Parathyroid adenoma (tissue), 2 donors: ENCODE results near the gene TMEM258.

ENCODE experiments used
- H2AFZ ChIP-seq: fragments of 300-600 bp; sonication (generic); one replicate; pipeline ENCODE4 v1.7.0; 2017; ENCODE audit warnings: antibody characterized with exemption, mild to moderate bottlenecking
- H3K27ac ChIP-seq: fragments of 300-600 bp; sonication (generic); one replicate; pipeline ENCODE4 v1.7.0; 2017
- H3K27me3 ChIP-seq: fragments of 300-600 bp; sonication (generic); one replicate; pipeline ENCODE4 v1.7.0; 2017; ENCODE audit warnings: low read length; ENCODE audit not compliant: control insufficient read depth, insufficient read depth
- H3K36me3 ChIP-seq: fragments of 300-600 bp; sonication (generic); one replicate; pipeline ENCODE4 v1.7.0; 2017; ENCODE audit warnings: low read length; ENCODE audit not compliant: control insufficient read depth, insufficient read depth
- H3K4me1 ChIP-seq: fragments of 300-600 bp; sonication (generic); one replicate; pipeline ENCODE4 v1.7.0; 2017; ENCODE audit warnings: control low read depth
- H3K4me2 ChIP-seq: fragments of 300-600 bp; sonication (generic); one replicate; pipeline ENCODE4 v1.7.0; 2017; ENCODE audit warnings: low read length
- H3K4me3 ChIP-seq: fragments of 300-600 bp; sonication (generic); one replicate; pipeline ENCODE4 v1.7.0; 2017; ENCODE audit warnings: low read depth, low read length
- H3K79me2 ChIP-seq: fragments of 300-600 bp; sonication (generic); one replicate; pipeline ENCODE4 v1.7.0; 2017; ENCODE audit warnings: control low read depth
- H3K9ac ChIP-seq: fragments of 300-600 bp; sonication (generic); one replicate; pipeline ENCODE4 v1.7.0; 2017; ENCODE audit warnings: mild to moderate bottlenecking
- H3K9me3 ChIP-seq: fragments of 300-600 bp; sonication (generic); one replicate; pipeline ENCODE4 v1.7.0; 2017; ENCODE audit warnings: low read length; ENCODE audit not compliant: control insufficient read depth
- TF ChIP-seq, protein P1 (sequence below): fragments of 300-600 bp; sonication (generic); IDR thresholded peaks from one replicate; pipeline ENCODE4 v1.7.0; 2017; ENCODE audit warnings: antibody characterized with exemption, mild to moderate bottlenecking
- donor health status: primary hyperparathyroidism.

Gene TMEM258

DNA sequence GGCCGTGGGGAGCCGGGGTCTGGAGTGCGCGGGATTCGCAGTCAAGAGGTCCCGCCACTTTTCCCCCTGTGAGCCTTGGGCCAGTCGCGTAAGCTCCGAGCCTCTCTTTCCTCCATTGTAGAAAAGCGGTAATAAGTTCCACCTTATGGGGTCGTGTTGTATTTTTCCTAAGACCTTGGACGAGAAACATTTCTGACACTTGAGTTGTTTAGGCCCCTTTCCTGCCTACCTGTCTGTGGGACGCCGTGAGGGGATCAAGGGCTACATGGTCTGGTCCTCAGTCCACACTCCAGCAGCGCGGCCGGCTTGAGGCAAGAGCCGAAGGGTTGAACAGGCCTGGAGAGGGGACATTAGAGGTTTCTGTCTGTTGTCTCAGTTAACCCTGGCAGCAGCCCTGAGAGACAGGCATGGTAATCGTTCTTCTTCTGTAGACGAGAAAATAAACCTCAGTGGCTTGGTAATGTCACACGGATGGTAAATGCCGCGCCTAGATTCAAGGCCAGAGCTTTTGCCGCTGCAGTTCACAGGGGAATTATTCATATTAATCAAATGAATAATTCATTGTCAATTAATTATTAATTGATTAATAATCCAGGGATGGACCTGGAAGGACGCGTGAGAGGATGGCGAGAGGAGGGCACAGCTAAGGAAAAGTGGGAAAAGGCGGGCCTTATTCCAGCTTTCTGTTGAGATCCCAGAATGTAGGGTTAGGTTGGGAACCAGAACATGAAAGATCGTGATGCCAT, 857 bp upstream of the TMEM258 start:
- Histone ChIP-seq H3K9me3 (no peaks in the 10 kb centered on the region), H3K27me3 (no peaks in the 10 kb centered on the region), H2AFZ (peak overlapping the region; percentile 93), H3K27ac (no peak overlapping the region), H3K4me1 (peaks cover 2% of the 10 kb centered on the region), H3K79me2 (peaks cover 3% of the 10 kb centered on the region), H3K9ac (peak overlapping the region; percentile 11), H3K36me3 (no peaks in the 10 kb centered on the region), H3K4me3 (peak overlapping the region; percentile 92), H3K4me2 (peak overlapping the region; percentile 87)
- TF ChIP-seq, protein P1, sequence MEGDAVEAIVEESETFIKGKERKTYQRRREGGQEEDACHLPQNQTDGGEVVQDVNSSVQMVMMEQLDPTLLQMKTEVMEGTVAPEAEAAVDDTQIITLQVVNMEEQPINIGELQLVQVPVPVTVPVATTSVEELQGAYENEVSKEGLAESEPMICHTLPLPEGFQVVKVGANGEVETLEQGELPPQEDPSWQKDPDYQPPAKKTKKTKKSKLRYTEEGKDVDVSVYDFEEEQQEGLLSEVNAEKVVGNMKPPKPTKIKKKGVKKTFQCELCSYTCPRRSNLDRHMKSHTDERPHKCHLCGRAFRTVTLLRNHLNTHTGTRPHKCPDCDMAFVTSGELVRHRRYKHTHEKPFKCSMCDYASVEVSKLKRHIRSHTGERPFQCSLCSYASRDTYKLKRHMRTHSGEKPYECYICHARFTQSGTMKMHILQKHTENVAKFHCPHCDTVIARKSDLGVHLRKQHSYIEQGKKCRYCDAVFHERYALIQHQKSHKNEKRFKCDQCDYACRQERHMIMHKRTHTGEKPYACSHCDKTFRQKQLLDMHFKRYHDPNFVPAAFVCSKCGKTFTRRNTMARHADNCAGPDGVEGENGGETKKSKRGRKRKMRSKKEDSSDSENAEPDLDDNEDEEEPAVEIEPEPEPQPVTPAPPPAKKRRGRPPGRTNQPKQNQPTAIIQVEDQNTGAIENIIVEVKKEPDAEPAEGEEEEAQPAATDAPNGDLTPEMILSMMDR: no peak

DNA sequence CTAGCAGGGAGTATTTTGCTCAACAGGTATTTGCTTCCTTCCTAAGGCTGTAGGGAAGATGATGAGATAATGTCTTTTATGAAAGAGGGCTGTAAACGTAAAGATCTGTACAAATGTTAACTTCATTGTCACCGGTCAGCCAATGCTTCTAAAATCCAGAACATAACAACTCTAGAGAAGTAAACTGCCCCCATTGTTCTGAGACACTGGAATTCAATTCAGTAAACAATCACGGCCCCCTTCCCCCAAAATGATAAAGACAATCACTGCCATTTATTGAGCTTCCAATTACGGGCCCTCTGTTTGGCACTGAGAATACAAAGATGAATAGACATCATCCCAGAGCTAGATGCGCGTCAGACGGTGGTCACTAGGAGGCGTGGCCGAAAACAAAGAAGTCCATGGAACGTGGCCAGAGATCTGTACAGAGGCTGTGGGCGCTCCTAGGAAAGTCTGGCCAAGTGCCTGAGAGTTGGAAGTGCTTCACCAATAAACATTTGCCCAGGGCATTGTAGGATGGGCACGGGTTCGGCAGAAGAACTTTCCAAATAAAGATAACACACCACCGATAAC, 576 bp downstream of the TMEM258 start:
- no peak overlapping the region for H3K9ac ChIP-seq
- peak overlapping the region; percentile 87 for H3K4me2 ChIP-seq
- TF ChIP-seq, protein P1: no peak
- peaks cover 3% of the 10 kb centered on the region for H3K79me2 ChIP-seq
- H3K36me3 ChIP-seq: no peaks in the 10 kb centered on the region
- H3K27me3 ChIP-seq: no peaks in the 10 kb centered on the region
- no peaks in the 10 kb centered on the region for H3K9me3 ChIP-seq
- peak overlapping the region; percentile 93 for H2AFZ ChIP-seq
- H3K27ac ChIP-seq: peak overlapping the region; percentile 89
- no peaks in the 10 kb centered on the region for H3K4me1 ChIP-seq
- H3K4me3 ChIP-seq: peak overlapping the region; percentile 92

DNA sequence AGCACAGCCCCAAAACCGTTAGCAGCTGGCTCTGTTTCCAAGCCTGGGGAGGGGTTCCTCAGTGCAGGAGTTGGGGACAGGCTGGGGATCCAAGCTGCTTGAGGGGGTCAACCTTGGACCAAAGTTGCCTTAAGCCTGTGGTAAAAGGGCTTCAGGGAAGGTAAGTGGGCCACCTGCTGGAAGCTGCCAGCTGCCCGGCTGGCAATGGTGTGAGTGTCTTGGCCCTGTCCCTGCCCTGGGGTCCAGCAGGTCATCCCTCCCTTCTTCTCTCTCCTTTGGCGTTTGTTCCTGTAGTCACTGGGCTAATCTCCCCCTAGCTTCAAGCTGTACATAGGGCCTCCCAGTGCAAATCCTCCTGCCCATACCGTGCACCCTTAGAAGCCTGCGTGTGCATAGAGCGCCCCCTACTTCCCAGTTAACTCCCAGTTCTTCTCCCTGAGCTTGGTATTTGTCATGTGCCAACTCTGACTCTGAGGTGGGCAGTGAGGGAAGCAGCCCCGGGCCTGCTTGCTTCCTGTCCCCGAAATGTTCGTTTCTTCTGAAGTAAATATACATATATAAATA, 4.4 kb downstream of the TMEM258 start:
- H3K9me3 ChIP-seq: no peaks in the 10 kb centered on the region
- H3K27ac ChIP-seq: no peak overlapping the region
- no peak overlapping the region for H2AFZ ChIP-seq
- TF ChIP-seq, protein P1: no peak
- H3K9ac ChIP-seq: no peak overlapping the region
- no peaks in the 10 kb centered on the region for H3K4me1 ChIP-seq
- H3K36me3 ChIP-seq: no peaks in the 10 kb centered on the region
- no peaks in the 10 kb centered on the region for H3K27me3 ChIP-seq
- H3K4me3 ChIP-seq: no peak overlapping the region
- no peak overlapping the region for H3K4me2 ChIP-seq
- H3K79me2 ChIP-seq: no peaks in the 10 kb centered on the region

DNA sequence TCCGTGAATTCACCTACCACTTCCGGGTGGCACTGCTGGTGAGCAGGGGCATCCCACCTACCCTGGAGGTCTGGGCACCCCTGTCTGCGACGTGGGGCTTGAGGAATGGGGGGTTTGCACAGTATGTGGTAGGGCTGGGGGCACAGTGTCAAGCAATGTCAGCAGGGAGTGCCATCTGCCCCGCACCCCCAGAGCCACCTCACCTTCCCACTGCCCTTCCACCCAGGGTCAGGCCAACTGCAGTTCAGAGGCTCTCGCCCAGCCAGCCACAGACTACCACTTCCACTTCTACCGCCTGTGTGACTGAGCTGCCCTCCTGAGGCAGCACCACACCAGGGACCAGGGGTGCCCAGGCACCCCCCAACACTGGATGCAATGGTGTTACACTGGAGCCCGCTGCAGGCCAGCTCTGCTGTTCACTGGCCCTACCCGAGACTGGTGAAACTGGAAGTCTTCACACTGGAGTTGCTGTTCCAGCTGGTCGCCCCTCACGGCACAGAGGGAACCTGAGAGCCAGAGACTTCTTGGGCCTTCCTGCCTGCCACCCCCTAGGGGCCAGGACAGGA, 6.5 kb downstream of the TMEM258 start:
- H3K4me1 ChIP-seq: no peaks in the 10 kb centered on the region
- no peak overlapping the region for H3K4me2 ChIP-seq
- TF ChIP-seq, protein P1: no peak
- H3K27me3 ChIP-seq: no peaks in the 10 kb centered on the region
- H3K9ac ChIP-seq: no peak overlapping the region
- no peaks in the 10 kb centered on the region for H3K9me3 ChIP-seq
- H3K79me2 ChIP-seq: no peaks in the 10 kb centered on the region
- no peaks in the 10 kb centered on the region for H3K36me3 ChIP-seq
- no peak overlapping the region for H3K4me3 ChIP-seq
- no peak overlapping the region for H3K27ac ChIP-seq
- H2AFZ ChIP-seq: no peak overlapping the region
